Measurements from ENCODE around the gene SPTBN1.
"Not testable (repeated sequence)": the region's sequence is repeated elsewhere in the genome, so short reads cannot be mapped to it uniquely, and the experiment has no call there.

The SPTBN1 gene

GRCh38 chr2:54471221-54471711, 15.1 kb downstream of the SPTBN1 start:
- no peak for DNase-seq

GRCh38 chr2:54473851-54474250, 17.7 kb downstream of the SPTBN1 start:
- DNase-seq: no peak

GRCh38 chr2:54475285-54475684, 19.2 kb downstream of the SPTBN1 start:
- DNase-seq: no peak

- no peak for DNase-seq
These were observed 19.8 kb downstream of the SPTBN1 start for GRCh38 chr2:54475919-54476318.

- no peak for DNase-seq
These were observed 20.7 kb downstream of the SPTBN1 start for GRCh38 chr2:54476852-54477251.

GRCh38 chr2:54477896-54478295, 21.8 kb downstream of the SPTBN1 start:
- DNase-seq: no peak

GRCh38 chr2:54478899-54479298, 22.8 kb downstream of the SPTBN1 start:
- DNase-seq: no peak

- no peak for DNase-seq
These were observed 23.3 kb downstream of the SPTBN1 start for GRCh38 chr2:54479424-54479823.

- no peak for DNase-seq
These were observed 23.9 kb downstream of the SPTBN1 start for GRCh38 chr2:54480025-54480424.

- DNase-seq: no peak
These were observed 25.6 kb downstream of the SPTBN1 start for GRCh38 chr2:54481686-54482085.

GRCh38 chr2:54482715-54483114, 26.6 kb downstream of the SPTBN1 start:
- DNase-seq: no peak

GRCh38 chr2:54483426-54483825, 27.3 kb downstream of the SPTBN1 start:
- DNase-seq: no peak

- not testable (repeated sequence) for DNase-seq
These were observed 29.6 kb downstream of the SPTBN1 start for GRCh38 chr2:54485756-54486155.

GRCh38 chr2:54486766-54487165, 30.6 kb downstream of the SPTBN1 start:
- no peak for DNase-seq

- DNase-seq: no peak
These were observed 34.7 kb downstream of the SPTBN1 start for GRCh38 chr2:54490863-54491262.

- DNase-seq: no peak
These were observed 36.2 kb downstream of the SPTBN1 start for GRCh38 chr2:54492335-54492734.

- DNase-seq: no peak
These were observed 38.0 kb downstream of the SPTBN1 start for GRCh38 chr2:54494087-54494486.

GRCh38 chr2:54496920-54497319, 40.8 kb downstream of the SPTBN1 start:
- no peak for DNase-seq

GRCh38 chr2:54497763-54498680, 41.9 kb downstream of the SPTBN1 start:
- no peak for DNase-seq

GRCh38 chr2:54499661-54500060, 43.5 kb downstream of the SPTBN1 start:
- DNase-seq: no peak

- DNase-seq: no peak
These were observed 44.5 kb downstream of the SPTBN1 start for GRCh38 chr2:54500404-54501205.

- DNase-seq: no peak
These were observed 46.6 kb downstream of the SPTBN1 start for GRCh38 chr2:54502731-54503130.

GRCh38 chr2:54503192-54503591, 47.1 kb downstream of the SPTBN1 start:
- DNase-seq: no peak

GRCh38 chr2:54503828-54504227, 47.7 kb downstream of the SPTBN1 start:
- no peak for DNase-seq
